ENCODE data around the gene VSIG8. TPM values are rescaled to one million over a fixed set of nuclear protein-coding genes. Genes with fewer than 3 reads are reported as not detected.
A peak's percentile ranks its signal among the peaks of the same experiment; 100 is the strongest.

The VSIG8 gene
- total RNA-seq, 1 experiment from 2014 or later, result not detected

DNA sequence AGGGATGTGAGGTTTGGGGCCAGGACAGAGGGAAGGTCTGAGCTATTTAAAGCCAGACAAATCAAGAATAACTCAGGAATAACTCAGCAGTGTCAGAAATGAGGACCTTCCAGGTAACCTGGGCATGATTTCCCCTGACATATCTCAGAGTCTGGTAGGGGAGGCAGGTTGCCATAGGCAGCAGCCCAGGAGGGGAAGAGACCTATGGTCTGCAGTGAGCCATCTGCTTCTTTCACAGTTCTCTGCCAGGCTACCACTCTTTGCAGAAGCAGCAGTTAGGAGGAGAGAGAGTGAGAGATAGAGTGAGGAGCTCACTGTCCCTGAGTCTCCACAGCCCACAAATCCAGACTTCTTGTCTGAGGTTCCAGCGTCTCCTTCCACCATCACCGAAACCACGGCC lies 6.3 kb upstream of the VSIG8 start (continued):
- TF ChIP-seq, protein P1, sequence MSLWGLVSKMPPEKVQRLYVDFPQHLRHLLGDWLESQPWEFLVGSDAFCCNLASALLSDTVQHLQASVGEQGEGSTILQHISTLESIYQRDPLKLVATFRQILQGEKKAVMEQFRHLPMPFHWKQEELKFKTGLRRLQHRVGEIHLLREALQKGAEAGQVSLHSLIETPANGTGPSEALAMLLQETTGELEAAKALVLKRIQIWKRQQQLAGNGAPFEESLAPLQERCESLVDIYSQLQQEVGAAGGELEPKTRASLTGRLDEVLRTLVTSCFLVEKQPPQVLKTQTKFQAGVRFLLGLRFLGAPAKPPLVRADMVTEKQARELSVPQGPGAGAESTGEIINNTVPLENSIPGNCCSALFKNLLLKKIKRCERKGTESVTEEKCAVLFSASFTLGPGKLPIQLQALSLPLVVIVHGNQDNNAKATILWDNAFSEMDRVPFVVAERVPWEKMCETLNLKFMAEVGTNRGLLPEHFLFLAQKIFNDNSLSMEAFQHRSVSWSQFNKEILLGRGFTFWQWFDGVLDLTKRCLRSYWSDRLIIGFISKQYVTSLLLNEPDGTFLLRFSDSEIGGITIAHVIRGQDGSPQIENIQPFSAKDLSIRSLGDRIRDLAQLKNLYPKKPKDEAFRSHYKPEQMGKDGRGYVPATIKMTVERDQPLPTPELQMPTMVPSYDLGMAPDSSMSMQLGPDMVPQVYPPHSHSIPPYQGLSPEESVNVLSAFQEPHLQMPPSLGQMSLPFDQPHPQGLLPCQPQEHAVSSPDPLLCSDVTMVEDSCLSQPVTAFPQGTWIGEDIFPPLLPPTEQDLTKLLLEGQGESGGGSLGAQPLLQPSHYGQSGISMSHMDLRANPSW (CRISPR knock-in tag; conservative IDR thresholded peaks at IDR 0.05; ENCODE audit: low read depth), result no peak
- TF ChIP-seq NR1H2 (CRISPR knock-in tag; IDR thresholded peaks at IDR 0.05) (no peak), RORB (CRISPR knock-in tag; IDR thresholded peaks at IDR 0.05) (no peak), TP53 (CRISPR knock-in tag; IDR thresholded peaks at IDR 0.05) (no peak), JUN (CRISPR knock-in tag; IDR thresholded peaks at IDR 0.05) (no peak), ZBTB21 (CRISPR knock-in tag; IDR thresholded peaks at IDR 0.05; ENCODE audit: borderline replicate concordance) (no peak), FOXK1 (CRISPR knock-in tag; IDR thresholded peaks at IDR 0.05) (no peak), ZNF121 (CRISPR knock-in tag; IDR thresholded peaks at IDR 0.05) (no peak)
- TF ChIP-seq, protein P2, sequence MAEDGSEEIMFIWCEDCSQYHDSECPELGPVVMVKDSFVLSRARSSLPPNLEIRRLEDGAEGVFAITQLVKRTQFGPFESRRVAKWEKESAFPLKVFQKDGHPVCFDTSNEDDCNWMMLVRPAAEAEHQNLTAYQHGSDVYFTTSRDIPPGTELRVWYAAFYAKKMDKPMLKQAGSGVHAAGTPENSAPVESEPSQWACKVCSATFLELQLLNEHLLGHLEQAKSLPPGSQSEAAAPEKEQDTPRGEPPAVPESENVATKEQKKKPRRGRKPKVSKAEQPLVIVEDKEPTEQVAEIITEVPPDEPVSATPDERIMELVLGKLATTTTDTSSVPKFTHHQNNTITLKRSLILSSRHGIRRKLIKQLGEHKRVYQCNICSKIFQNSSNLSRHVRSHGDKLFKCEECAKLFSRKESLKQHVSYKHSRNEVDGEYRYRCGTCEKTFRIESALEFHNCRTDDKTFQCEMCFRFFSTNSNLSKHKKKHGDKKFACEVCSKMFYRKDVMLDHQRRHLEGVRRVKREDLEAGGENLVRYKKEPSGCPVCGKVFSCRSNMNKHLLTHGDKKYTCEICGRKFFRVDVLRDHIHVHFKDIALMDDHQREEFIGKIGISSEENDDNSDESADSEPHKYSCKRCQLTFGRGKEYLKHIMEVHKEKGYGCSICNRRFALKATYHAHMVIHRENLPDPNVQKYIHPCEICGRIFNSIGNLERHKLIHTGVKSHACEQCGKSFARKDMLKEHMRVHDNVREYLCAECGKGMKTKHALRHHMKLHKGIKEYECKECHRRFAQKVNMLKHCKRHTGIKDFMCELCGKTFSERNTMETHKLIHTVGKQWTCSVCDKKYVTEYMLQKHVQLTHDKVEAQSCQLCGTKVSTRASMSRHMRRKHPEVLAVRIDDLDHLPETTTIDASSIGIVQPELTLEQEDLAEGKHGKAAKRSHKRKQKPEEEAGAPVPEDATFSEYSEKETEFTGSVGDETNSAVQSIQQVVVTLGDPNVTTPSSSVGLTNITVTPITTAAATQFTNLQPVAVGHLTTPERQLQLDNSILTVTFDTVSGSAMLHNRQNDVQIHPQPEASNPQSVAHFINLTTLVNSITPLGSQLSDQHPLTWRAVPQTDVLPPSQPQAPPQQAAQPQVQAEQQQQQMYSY (CRISPR knock-in tag; IDR thresholded peaks at IDR 0.05), result no peak

DNA sequence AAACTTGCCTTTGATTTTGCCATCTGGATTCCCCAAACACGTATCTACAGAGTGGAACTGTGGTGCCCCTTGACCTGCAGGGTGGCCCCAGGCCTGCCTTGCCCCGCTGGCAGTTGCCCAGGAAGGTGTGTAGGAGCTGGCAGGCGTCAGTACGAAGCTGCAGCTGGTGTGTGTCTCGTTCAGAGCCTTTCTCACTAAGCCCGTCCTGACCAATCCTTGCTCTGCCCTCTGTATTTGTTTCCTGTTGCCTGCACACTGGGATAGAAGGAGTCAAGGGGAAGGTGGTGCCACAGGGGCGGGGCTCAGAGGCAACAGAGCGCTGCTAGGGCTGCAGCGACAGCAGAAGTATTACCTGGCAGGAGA lies 5.2 kb upstream of the VSIG8 start:
- Mint-ChIP-seq H3K4me3 (no peak overlapping the region), H3K9me3 (no peaks in the 10 kb centered on the region), H3K27me3 (ENCODE audit: low read depth) (no peaks in the 10 kb centered on the region), H3K4me1 (peaks cover 4% of the 10 kb centered on the region), H3K27ac (no peak overlapping the region), H3K36me3 (no peaks in the 10 kb centered on the region)
- ChIA-PET CTCF (interaction anchor here (1.1 to 2.2 kb wide), 3 partner anchors 16 to 140 kb away, joined by 3 to 11 read pairs (median 6); no protein-coding TSS in a partner anchor), POLR2A (no interaction called here)
- ATAC-seq (peak; percentile 92), DNase-seq (ENCODE audit: low spot score) (peak; percentile 40)
- TF ChIP-seq, protein P3, sequence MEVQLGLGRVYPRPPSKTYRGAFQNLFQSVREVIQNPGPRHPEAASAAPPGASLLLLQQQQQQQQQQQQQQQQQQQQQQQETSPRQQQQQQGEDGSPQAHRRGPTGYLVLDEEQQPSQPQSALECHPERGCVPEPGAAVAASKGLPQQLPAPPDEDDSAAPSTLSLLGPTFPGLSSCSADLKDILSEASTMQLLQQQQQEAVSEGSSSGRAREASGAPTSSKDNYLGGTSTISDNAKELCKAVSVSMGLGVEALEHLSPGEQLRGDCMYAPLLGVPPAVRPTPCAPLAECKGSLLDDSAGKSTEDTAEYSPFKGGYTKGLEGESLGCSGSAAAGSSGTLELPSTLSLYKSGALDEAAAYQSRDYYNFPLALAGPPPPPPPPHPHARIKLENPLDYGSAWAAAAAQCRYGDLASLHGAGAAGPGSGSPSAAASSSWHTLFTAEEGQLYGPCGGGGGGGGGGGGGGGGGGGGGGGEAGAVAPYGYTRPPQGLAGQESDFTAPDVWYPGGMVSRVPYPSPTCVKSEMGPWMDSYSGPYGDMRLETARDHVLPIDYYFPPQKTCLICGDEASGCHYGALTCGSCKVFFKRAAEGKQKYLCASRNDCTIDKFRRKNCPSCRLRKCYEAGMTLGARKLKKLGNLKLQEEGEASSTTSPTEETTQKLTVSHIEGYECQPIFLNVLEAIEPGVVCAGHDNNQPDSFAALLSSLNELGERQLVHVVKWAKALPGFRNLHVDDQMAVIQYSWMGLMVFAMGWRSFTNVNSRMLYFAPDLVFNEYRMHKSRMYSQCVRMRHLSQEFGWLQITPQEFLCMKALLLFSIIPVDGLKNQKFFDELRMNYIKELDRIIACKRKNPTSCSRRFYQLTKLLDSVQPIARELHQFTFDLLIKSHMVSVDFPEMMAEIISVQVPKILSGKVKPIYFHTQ (CRISPR knock-in tag; IDR thresholded peaks at IDR 0.05), result no peak
- no peak for TF ChIP-seq ZNF232 (CRISPR knock-in tag; IDR thresholded peaks at IDR 0.05)
- no peak for TF ChIP-seq CREB1 (CRISPR knock-in tag; IDR thresholded peaks at IDR 0.05)
- TF ChIP-seq, protein P4, sequence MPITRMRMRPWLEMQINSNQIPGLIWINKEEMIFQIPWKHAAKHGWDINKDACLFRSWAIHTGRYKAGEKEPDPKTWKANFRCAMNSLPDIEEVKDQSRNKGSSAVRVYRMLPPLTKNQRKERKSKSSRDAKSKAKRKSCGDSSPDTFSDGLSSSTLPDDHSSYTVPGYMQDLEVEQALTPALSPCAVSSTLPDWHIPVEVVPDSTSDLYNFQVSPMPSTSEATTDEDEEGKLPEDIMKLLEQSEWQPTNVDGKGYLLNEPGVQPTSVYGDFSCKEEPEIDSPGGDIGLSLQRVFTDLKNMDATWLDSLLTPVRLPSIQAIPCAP (CRISPR knock-in tag; IDR thresholded peaks at IDR 0.05), result no peak
- no peak for TF ChIP-seq ZNF219 (CRISPR knock-in tag; IDR thresholded peaks at IDR 0.05; ENCODE audit: borderline replicate concordance)
- TF ChIP-seq, protein P5, sequence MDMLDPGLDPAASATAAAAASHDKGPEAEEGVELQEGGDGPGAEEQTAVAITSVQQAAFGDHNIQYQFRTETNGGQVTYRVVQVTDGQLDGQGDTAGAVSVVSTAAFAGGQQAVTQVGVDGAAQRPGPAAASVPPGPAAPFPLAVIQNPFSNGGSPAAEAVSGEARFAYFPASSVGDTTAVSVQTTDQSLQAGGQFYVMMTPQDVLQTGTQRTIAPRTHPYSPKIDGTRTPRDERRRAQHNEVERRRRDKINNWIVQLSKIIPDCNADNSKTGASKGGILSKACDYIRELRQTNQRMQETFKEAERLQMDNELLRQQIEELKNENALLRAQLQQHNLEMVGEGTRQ (CRISPR knock-in tag; IDR thresholded peaks at IDR 0.05), result no peak
- TF ChIP-seq MXD4 (CRISPR knock-in tag; IDR thresholded peaks at IDR 0.05; ENCODE audit: borderline replicate concordance), result no peak
- no peak for TF ChIP-seq FOXJ3 (CRISPR knock-in tag; IDR thresholded peaks at IDR 0.05; ENCODE audit: borderline replicate concordance)
- no peak for TF ChIP-seq FOXK1 (CRISPR knock-in tag; IDR thresholded peaks at IDR 0.05)
- no peak for TF ChIP-seq ZNF317 (CRISPR knock-in tag; IDR thresholded peaks at IDR 0.05; ENCODE audit: borderline replicate concordance, low read depth)
- no peak for TF ChIP-seq MYBL2 (CRISPR knock-in tag; IDR thresholded peaks at IDR 0.05)
- TF ChIP-seq, protein P6, sequence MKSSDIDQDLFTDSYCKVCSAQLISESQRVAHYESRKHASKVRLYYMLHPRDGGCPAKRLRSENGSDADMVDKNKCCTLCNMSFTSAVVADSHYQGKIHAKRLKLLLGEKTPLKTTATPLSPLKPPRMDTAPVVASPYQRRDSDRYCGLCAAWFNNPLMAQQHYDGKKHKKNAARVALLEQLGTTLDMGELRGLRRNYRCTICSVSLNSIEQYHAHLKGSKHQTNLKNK (CRISPR knock-in tag; IDR thresholded peaks at IDR 0.05), result no peak
